Ovary (tissue), 9 donors: ENCODE results near the gene NDE1. TPM values are rescaled to one million over a fixed set of nuclear protein-coding genes. Genes with fewer than 3 reads are reported as not detected.

Experiments used
- DNase-seq, 5 donors: peaks; one replicate each; pipeline ENCODE4 v3.0.0-alpha.2; 2019 to 2020
- H3K27ac ChIP-seq, 2 donors: fragments of 200-600 bp; one replicate each; pipeline versions ENCODE4 v1.5.1 to v1.8.0; 2019 to 2022
- H3K27me3 ChIP-seq: fragments of 200-600 bp; one replicate; pipeline ENCODE4 v1.8.0; 2022
- H3K36me3 ChIP-seq: fragments of 200-600 bp; sonication (generic); one replicate; pipeline ENCODE4 v1.5.1; 2019
- H3K4me1 ChIP-seq: one replicate; pipeline ENCODE4 v1.8.1; 2013; ENCODE audit warnings: mild to moderate bottlenecking, moderate library complexity; ENCODE audit not compliant: insufficient read depth
- H3K4me3 ChIP-seq: fragments of 200-600 bp; sonication (generic); one replicate; pipeline ENCODE4 v1.5.1; 2017
- H3K9me3 ChIP-seq, 2 donors: fragments of 200-600 bp in 1 of 2; sonication (generic) in 1 of 2; one replicate each; pipeline versions ENCODE4 v1.5.1 to v1.8.1; 2013 to 2019; ENCODE audit warnings: mild to moderate bottlenecking in 1 of 2, moderate library complexity in 1 of 2
- CTCF ChIP-seq, 3 donors: fragments of 450-650 bp in 2 of 3; fragments of 200-600 bp in 1 of 3; IDR thresholded peaks; one replicate each; pipeline versions ENCODE4 v1.5.1 to v1.8.0; 2016 to 2022; ENCODE audit warnings: antibody characterized with exemption in 3 of 3, mild to moderate bottlenecking in 1 of 3
- EP300 ChIP-seq: sonication (generic); formaldehyde crosslinking; IDR thresholded peaks from one replicate; pipeline ENCODE4 v1.6.1; 2017; ENCODE audit warnings: antibody characterized with exemption
- POLR2A ChIP-seq: fragments of 450-650 bp; IDR thresholded peaks from one replicate; pipeline ENCODE4 v1.6.1; 2017; ENCODE audit warnings: antibody characterized with exemption, mild to moderate bottlenecking, moderate library complexity
- WGBS, 3 donors: extraction: QIAGEN DNeasy Blood & Tissue Kit in 1 of 3; methylation state at CpG; one replicate each; pipeline versions ENCODE4 v1.1.5 to v1.1.7; 2013 to 2017; 5-methylcytosine and 5-hydroxymethylcytosine counted together
- intact Hi-C, 4 donors: fragments of 100-400 bp; cut with DNase I; formaldehyde crosslinking; loops; one replicate each; pipeline versions ENCODE4 v1.11.0 to v1.15.1; 2022 to 2023
- polyA plus RNA-seq, 2 donors: library from polyadenylated mRNA; stranded (reverse); fragments of 200-250 nt in 1 of 2; fragments of 350-450 nt in 1 of 2; fragmentation: Illumina TruSeq in 1 of 2; extraction: RNeasy Lipid Tissue Mini Kit (QIAGEN cat#74804) in 1 of 2; gene quantifications; one replicate each; pipeline ENCODE4 v1.2.3, GENCODE V29; 2013 to 2014
- total RNA-seq, 7 donors: library from RNA; depleted of rRNA in 2 of 7; stranded (reverse); fragments of >200 nt in 2 of 7; fragmentation: NEBNext Ultra II Directional in 3 of 7; extraction: Animal tissue kit (Norgen Biotek cat#: 25700) in 3 of 7; gene quantifications; one replicate each; pipeline versions ENCODE4 v1.1.0 to v1.2.4, GENCODE V29; 2016 to 2023
- donor health status: DM: no; HTN: no; CAD: no; lungs with moderate emphysema.
- donor health status: DM: no; HTN: no; CAD: no.
- donor health status: Bipolar disorder and iron deficiency.
- donor health status: DM: yes; HTN: yes; CAD: no.
- donor health status: DM: no; HTN: no; CAD: no.
- donor health status: DM: yes; HTN: yes; CAD: no.

NDE1 gene
- total and polyA plus RNA-seq, 9 donors, result 9.8 to 31.9 (median 22.4) TPM

DNA sequence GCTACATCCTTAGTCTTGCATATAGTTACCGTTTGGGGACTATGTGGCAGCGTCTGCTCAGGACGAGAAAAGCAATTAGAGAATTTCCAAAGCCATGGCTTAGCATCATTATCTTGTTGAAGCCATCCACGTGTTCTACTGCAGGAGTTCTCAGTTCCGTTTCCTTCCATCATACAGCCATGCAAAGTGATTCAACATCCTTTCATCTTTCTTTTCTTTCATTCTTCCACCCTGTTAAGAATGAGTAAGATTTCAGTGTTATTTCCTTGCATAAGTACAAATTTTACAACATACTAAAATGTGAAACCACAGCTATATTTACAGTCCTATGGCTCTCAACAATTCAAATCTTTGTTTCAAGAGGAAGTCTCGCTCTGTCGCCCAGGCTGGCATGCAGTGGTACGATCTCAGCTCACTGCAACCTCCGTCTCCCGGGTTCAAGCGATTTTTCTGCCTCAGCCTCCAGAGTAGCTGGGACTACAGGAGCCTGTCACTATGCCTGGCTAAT, 10.9 kb upstream of the NDE1 start:
- no peaks in the 10 kb centered on the region for H3K27me3 ChIP-seq
- WGBS, 3 donors, result 84 to 91% (median 87%) methylated on average over 11 of the region's 11 CpGs
- DNase-seq, result no peak
- H3K36me3 ChIP-seq, result no peaks in the 10 kb centered on the region
- no peaks in the 10 kb centered on the region for H3K9me3 ChIP-seq
- no peak overlapping the region for H3K4me3 ChIP-seq
- intact Hi-C loops, result no loop called here
- TF ChIP-seq POLR2A (no peak), CTCF (IDR thresholded peaks at IDR 0.05) (no peak), EP300 (no peak)
- H3K4me1 ChIP-seq, result peaks cover 3% of the 10 kb centered on the region
- no peak overlapping the region for H3K27ac ChIP-seq

DNA sequence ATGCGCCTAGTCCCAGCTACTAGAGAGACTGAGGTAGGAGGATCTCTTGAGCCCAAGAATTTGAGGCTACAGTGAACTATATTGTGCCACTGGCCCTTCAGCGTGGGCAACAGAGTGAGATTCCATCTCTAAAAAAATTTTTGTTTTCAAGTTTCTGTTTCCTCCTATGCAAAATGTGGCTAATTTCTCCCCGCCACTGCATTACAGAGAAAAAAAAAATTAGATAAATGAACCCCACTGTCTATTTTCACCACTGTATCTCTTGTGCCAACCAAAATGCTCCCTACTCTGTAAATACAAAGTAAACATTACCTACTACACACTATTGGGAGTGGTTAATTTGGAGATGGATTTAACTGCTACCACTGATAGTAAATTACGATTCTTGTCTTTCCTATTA, 9.1 kb upstream of the NDE1 start:
- no peak for DNase-seq
- intact Hi-C loops, result loop anchor here in 1 of 4 donors (5.0 kb wide), 1 partner anchor 66 kb away; no protein-coding TSS in a partner anchor
- TF ChIP-seq POLR2A (no peak), CTCF (IDR thresholded peaks at IDR 0.05) (no peak), EP300 (no peak)
- Histone ChIP-seq H3K27ac (no peak overlapping the region), H3K36me3 (no peaks in the 10 kb centered on the region), H3K4me3 (no peak overlapping the region), H3K4me1 (peaks cover 3% of the 10 kb centered on the region), H3K9me3 (no peaks in the 10 kb centered on the region), H3K27me3 (no peaks in the 10 kb centered on the region)
- 77 to 86% (median 85%) methylated on average over 4 of the region's 4 CpGs for WGBS, 3 donors

GRCh38 chr16:15641753-15642556, 8.1 kb upstream of the NDE1 start:
- WGBS, 3 donors, result 17 to 24% (median 18%) methylated on average over 15 of the region's 15 CpGs
- Histone ChIP-seq H3K9me3 (no peaks in the 10 kb centered on the region), H3K4me3 (peak overlapping the region; percentile 83), H3K4me1 (peaks cover 3% of the 10 kb centered on the region), H3K36me3 (no peaks in the 10 kb centered on the region), H3K27ac (peak overlapping the region in 1 of 2 donors; percentile 93), H3K27me3 (no peaks in the 10 kb centered on the region)
- DNase-seq, result no peak
- no peak for TF ChIP-seq EP300
- TF ChIP-seq CTCF (IDR thresholded peaks at IDR 0.05), result no peak
- no peak for TF ChIP-seq POLR2A
- intact Hi-C loops, result loop anchor here in 1 of 4 donors (5.0 kb wide), 1 partner anchor 65 kb away; no protein-coding TSS in a partner anchor

- H3K36me3 ChIP-seq, result no peaks in the 10 kb centered on the region
- H3K4me1 ChIP-seq, result peaks cover 3% of the 10 kb centered on the region
- no peaks in the 10 kb centered on the region for H3K9me3 ChIP-seq
- peak in 4 of 5 donors; percentile 72 to 81 (median 80) for DNase-seq
- intact Hi-C loops, result loop anchor here in 1 of 4 donors (5.0 kb wide), 1 partner anchor 65 kb away; no protein-coding TSS in a partner anchor
- TF ChIP-seq EP300 (no peak), POLR2A (no peak), CTCF (IDR thresholded peaks at IDR 0.05) (peak in 1 of 3 donors; percentile 17)
- peak overlapping the region; percentile 66 to 93 for H3K27ac ChIP-seq
- H3K4me3 ChIP-seq, result peak overlapping the region; percentile 83
- 0 to 1% (median 0%) methylated on average over 21 to 23 of the region's 23 CpGs for WGBS, 3 donors
- H3K27me3 ChIP-seq, result no peaks in the 10 kb centered on the region
These were observed 7.4 kb upstream of the NDE1 start for GRCh38 chr16:15642557-15643047.
